ENCODE data around the gene LINGO1.

The LINGO1 gene

DNA sequence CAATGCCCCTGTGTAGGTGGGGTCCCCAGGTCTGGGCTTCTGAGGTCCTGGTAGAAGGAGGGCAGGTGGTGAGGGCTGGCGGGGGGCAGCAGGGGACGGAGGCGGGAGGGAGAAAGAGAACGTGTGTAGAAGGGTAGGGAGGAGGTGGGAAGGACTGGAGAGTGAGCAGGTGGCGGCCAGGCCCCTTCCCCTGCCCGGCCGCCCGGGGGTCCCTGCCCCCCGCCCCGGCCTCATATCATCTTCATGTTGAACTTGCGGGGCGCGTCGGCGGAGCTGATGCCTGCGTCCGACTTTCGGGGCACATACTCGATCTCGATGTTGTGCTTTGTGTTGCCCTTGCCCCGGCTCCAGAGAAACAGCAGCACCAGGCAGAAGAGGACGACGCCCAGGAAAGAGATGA is 18.9 kb downstream of the LINGO1 start:
- Histone ChIP-seq H3K4me3 (ENCODE audit: extremely low read depth, insufficient read depth, low read length, poor library complexity, severe bottlenecking) (no peak overlapping the region), H3K4me1 (ENCODE audit: control insufficient read depth, insufficient read depth, low read length, poor library complexity, severe bottlenecking) (no peaks in the 10 kb centered on the region), H3K9me3 (ENCODE audit: control insufficient read depth, low read length) (no peaks in the 10 kb centered on the region), H3K27ac (ENCODE audit: low read depth, low read length, severe bottlenecking) (no peak overlapping the region), H3K36me3 (ENCODE audit: control insufficient read depth, insufficient read depth, low read length) (no peaks in the 10 kb centered on the region)
- WGBS, 2 experiments (ENCODE audit: insufficient coverage in 2 of 2) = 93 to 96% methylated on average over 8 to 20 of the region's 23 CpGs

DNA sequence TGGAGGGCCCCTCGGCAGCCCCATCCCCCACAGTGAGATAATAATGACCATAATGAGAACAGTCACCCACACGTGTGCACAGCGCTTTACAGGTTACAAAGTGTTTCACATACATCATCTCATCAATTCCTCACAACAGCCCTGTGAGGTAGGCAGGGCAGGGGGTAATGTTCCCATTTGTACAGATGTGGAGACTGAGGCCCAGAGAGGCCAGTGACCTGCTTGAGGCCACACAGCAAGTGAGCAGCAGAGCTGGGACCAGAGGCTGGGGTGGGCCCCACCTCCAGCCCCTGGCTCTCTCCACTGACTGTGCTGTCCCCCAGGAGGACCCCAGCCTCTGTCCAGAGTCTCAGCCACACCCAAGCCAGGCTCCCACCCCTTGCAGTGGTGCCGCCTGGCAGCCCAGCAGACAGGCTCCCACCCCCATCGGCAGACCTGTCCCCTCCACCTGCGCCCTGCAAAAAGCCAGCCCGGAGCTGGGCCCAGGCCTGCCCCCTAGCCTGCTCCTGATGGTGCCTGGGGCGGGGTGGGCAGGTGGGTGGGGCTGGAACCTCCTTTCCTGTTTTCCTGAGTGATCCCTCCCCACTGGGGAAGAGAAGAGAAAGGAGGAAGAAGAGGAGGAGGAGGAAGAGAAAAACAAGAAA is 19.6 kb downstream of the LINGO1 start:
- H3K9me3 ChIP-seq (ENCODE audit: control insufficient read depth, low read length) = no peaks in the 10 kb centered on the region
- no peaks in the 10 kb centered on the region for H3K4me1 ChIP-seq (ENCODE audit: control insufficient read depth, insufficient read depth, low read length, poor library complexity, severe bottlenecking)
- WGBS, 2 experiments (ENCODE audit: insufficient coverage in 2 of 2) = 92 to 100% methylated on average over 2 to 3 of the region's 8 CpGs
- no peak overlapping the region for H3K27ac ChIP-seq (ENCODE audit: low read depth, low read length, severe bottlenecking)
- no peaks in the 10 kb centered on the region for H3K36me3 ChIP-seq (ENCODE audit: control insufficient read depth, insufficient read depth, low read length)
- H3K4me3 ChIP-seq (ENCODE audit: extremely low read depth, insufficient read depth, low read length, poor library complexity, severe bottlenecking) = no peak overlapping the region

DNA sequence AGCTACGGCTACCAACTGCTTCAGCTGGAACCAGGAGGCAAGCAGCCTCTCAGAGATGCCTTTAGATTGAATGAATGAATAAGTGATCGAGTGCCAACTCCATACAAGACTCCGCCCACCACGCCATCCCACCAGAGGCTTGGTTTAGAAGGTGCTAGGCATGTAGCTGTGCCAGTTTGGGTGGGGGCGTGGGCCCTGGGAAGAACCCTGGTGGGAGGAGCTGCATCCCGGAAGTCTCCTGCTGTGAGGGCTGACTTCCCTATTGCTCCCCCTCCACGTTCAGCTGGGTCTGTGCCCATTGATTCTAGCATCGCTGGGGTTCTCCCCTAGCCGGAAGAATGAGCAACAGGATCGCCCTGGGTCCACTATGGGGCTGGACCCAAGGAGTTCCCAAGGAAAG is 20.9 kb downstream of the LINGO1 start:
- no peak overlapping the region for H3K27ac ChIP-seq (ENCODE audit: low read depth, low read length, severe bottlenecking)
- H3K4me1 ChIP-seq (ENCODE audit: control insufficient read depth, insufficient read depth, low read length, poor library complexity, severe bottlenecking) = peaks cover 4% of the 10 kb centered on the region
- H3K4me3 ChIP-seq (ENCODE audit: extremely low read depth, insufficient read depth, low read length, poor library complexity, severe bottlenecking) = no peak overlapping the region
- no peaks in the 10 kb centered on the region for H3K9me3 ChIP-seq (ENCODE audit: control insufficient read depth, low read length)
- WGBS, 2 experiments (ENCODE audit: insufficient coverage in 2 of 2) = 76 to 86% methylated on average over 4 to 9 of the region's 10 CpGs
- H3K36me3 ChIP-seq (ENCODE audit: control insufficient read depth, insufficient read depth, low read length) = no peaks in the 10 kb centered on the region

DNA sequence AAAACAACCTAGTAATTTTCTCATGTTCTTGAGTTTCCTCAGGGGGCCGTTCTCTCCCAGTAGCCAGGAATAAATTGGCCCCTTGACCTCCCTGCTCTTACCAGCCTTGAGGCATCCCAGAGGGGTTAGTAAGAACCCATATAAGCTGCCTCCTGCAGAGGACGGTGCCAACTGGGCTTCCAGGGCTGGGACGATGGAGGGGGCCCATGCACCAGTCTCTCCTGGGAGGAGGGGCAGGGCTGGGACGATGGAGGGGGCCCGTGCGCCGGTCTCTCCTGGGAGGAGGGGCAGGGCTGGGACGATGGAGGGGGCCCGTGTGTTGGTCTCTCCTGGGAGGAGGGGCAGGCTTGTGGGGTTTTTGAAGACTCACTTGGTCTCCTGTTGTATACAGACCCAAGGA is 22.0 kb downstream of the LINGO1 start:
- no peaks in the 10 kb centered on the region for H3K36me3 ChIP-seq (ENCODE audit: control insufficient read depth, insufficient read depth, low read length)
- WGBS, 2 experiments (ENCODE audit: insufficient coverage in 2 of 2) = 66 to 70% methylated on average over 7 to 9 of the region's 9 CpGs
- no peak overlapping the region for H3K27ac ChIP-seq (ENCODE audit: low read depth, low read length, severe bottlenecking)
- H3K9me3 ChIP-seq (ENCODE audit: control insufficient read depth, low read length) = no peaks in the 10 kb centered on the region
- no peak overlapping the region for H3K4me3 ChIP-seq (ENCODE audit: extremely low read depth, insufficient read depth, low read length, poor library complexity, severe bottlenecking)
- H3K4me1 ChIP-seq (ENCODE audit: control insufficient read depth, insufficient read depth, low read length, poor library complexity, severe bottlenecking) = peaks cover 10% of the 10 kb centered on the region

DNA sequence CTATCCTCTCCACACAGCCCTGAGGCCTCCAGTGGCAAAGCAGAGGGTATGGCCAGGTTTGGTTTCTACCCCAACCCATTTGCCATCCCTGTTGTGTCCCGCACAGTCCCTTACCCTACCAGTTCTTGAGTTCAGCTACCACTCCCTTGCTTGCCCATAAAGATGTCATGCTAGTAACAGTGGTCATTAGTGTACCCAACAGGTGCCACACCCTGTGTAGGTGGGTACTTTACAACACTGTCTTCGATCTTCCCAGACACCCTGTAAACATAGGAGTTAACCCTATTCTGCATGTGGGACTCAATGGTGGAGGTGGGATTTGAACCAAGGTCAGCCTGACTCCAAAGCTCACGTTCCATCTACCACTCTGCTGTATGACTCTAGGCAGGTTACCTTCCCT is 23.2 kb downstream of the LINGO1 start:
- peaks cover 10% of the 10 kb centered on the region for H3K4me1 ChIP-seq (ENCODE audit: control insufficient read depth, insufficient read depth, low read length, poor library complexity, severe bottlenecking)
- WGBS, 2 experiments (ENCODE audit: insufficient coverage in 2 of 2) = 100% methylated on average over 1 of the region's 3 CpGs
- no peaks in the 10 kb centered on the region for H3K36me3 ChIP-seq (ENCODE audit: control insufficient read depth, insufficient read depth, low read length)

DNA sequence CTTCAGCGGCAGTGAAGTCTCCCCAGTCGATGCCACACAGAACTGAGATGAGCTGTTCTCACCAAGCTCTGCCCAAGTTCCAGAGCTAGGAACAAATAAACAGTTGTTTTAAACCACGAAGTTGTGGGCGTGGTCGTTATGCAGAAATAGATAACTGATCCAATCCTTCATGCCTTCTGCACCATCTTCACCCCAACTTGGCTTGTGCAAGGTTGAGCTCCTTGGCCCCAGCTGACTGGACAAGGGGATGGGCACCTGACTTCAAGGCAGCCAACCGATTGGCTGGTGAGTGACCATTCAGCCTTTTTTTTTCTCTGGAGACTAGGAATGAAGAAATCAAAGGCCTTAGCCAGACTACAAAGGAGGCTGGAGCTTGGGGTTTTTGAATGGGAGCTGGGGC is 23.9 kb downstream of the LINGO1 start:
- H3K27ac ChIP-seq (ENCODE audit: low read depth, low read length, severe bottlenecking) = no peak overlapping the region
- WGBS, 2 experiments (ENCODE audit: insufficient coverage in 2 of 2) = 94 to 96% methylated on average over 4 to 6 of the region's 6 CpGs
- H3K9me3 ChIP-seq (ENCODE audit: control insufficient read depth, low read length) = no peaks in the 10 kb centered on the region
- no peak overlapping the region for H3K4me3 ChIP-seq (ENCODE audit: extremely low read depth, insufficient read depth, low read length, poor library complexity, severe bottlenecking)
- H3K36me3 ChIP-seq (ENCODE audit: control insufficient read depth, insufficient read depth, low read length) = no peaks in the 10 kb centered on the region
- H3K4me1 ChIP-seq (ENCODE audit: control insufficient read depth, insufficient read depth, low read length, poor library complexity, severe bottlenecking) = peaks cover 10% of the 10 kb centered on the region

More for the DNA sequence above, 23.2 kb downstream of the LINGO1 start:
- H3K9me3 ChIP-seq (ENCODE audit: control insufficient read depth, low read length) = no peaks in the 10 kb centered on the region
- no peak overlapping the region for H3K4me3 ChIP-seq (ENCODE audit: extremely low read depth, insufficient read depth, low read length, poor library complexity, severe bottlenecking)
- no peak overlapping the region for H3K27ac ChIP-seq (ENCODE audit: low read depth, low read length, severe bottlenecking)

DNA sequence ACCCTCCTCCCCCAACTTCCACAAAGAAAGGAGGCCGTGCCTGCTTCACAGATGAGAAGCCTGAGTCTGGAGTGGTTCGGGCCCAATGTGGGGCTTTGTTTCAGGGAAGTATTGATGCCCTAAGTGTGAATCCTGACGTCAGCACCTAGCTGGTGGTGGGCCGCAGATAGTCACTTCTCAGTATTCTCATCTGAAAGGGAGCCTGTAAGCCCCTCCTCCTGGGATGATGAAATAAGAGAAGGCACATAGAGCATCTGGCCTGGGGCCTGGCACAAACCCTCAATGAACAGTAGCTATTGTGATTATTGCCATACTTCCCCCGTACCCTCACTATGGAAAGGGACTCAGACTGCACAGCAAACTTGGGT is 24.8 kb downstream of the LINGO1 start:
- Histone ChIP-seq H3K9me3 (ENCODE audit: control insufficient read depth, low read length) (no peaks in the 10 kb centered on the region), H3K4me1 (ENCODE audit: control insufficient read depth, insufficient read depth, low read length, poor library complexity, severe bottlenecking) (peaks cover 10% of the 10 kb centered on the region), H3K4me3 (ENCODE audit: extremely low read depth, insufficient read depth, low read length, poor library complexity, severe bottlenecking) (no peak overlapping the region), H3K27ac (ENCODE audit: low read depth, low read length, severe bottlenecking) (peak overlapping the region; percentile 72), H3K36me3 (ENCODE audit: control insufficient read depth, insufficient read depth, low read length) (no peaks in the 10 kb centered on the region)
- 93 to 96% methylated on average over 2 to 4 of the region's 5 CpGs for WGBS, 2 experiments (ENCODE audit: insufficient coverage in 2 of 2)

DNA sequence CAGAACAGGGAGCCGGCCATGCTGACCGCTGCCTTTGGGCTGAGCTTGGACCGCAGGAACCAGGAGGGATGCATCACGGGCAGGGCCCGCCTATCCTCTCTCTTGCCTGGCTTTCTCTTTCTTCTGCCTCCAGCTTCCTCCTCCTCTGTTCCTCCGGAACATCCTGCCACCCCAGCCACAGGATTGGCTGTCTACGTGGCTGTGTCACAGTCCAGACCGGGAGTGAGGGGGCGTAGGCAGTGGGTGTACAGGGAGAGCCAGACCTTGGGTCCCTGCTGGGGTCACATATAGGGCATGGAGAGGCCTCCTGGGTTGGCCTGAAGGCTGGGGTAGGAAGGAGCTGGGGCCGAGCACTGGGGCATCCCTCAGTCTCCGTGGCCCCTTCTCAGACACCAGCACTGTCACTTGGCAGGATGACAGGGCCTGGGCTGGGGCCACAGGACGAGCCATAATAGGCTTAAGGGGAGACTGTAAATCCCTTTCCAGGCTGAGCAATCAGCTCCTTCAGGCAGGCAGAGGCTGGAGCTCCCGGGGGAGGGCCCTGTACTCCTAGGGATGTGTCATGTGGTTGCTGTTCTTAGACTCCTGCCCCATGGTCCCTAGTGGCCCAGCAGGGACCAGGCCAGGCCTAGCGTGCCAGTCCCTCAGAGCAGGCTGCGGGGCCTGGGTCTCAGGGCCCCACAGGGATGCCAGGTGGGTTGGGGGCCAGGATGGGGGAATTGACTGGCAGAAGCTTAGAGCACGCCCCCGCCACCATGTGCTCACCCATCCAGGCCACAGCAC is 25.4 kb downstream of the LINGO1 start:
- Histone ChIP-seq H3K4me1 (ENCODE audit: control insufficient read depth, insufficient read depth, low read length, poor library complexity, severe bottlenecking) (peaks cover 10% of the 10 kb centered on the region), H3K27ac (ENCODE audit: low read depth, low read length, severe bottlenecking) (peak overlapping the region; percentile 72), H3K4me3 (ENCODE audit: extremely low read depth, insufficient read depth, low read length, poor library complexity, severe bottlenecking) (no peak overlapping the region), H3K9me3 (ENCODE audit: control insufficient read depth, low read length) (no peaks in the 10 kb centered on the region), H3K36me3 (ENCODE audit: control insufficient read depth, insufficient read depth, low read length) (no peaks in the 10 kb centered on the region)
- 86 to 89% methylated on average over 6 to 7 of the region's 17 CpGs for whole genome bisulfite sequencing, 2 experiments (ENCODE audit: insufficient coverage in 2 of 2)

DNA sequence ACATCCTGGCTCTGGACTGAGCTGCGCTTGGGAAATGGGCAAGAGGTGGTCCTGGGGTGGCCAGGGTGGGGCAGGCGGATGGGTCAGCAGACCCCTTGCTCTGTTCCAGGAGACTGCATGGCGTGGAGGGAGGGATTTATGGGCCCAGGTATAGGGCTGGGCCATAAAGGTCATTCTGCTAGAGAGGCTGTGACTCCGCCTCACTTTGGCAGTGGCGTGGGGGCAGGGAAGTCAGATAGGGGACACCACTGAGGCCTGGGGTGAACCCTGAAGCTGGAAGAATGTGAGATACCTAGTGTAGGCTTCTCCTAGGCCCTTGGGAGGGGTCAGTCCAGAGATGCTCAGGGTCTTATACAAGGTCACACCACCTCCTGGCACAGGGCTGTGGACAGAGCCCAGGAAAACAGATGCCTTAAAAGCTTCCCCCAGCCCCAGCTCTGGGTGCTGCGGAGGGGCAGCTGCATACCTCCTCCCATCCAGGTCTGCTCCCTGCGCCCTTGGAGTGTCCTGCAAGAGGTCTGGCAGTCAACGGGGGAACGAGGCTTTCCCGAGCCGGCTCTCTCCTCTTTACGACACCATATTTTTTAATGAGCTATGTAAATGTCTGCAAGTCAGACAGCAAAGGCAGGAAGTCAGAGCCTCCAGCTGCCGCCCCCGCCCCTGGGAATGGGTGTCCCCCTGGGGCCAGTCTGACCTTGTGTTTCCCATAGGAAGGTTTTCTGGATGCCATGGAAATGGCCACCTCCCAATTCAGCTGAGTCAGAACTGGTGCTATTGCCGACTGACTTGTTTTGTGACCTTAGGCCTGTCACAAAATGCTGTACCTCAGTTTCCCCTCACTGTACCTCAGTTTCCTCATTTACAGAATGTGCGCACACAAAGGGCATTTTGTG is 26.3 kb downstream of the LINGO1 start:
- no peaks in the 10 kb centered on the region for H3K36me3 ChIP-seq (ENCODE audit: control insufficient read depth, insufficient read depth, low read length)
- H3K27ac ChIP-seq (ENCODE audit: low read depth, low read length, severe bottlenecking) = peak overlapping the region; percentile 72
- H3K4me3 ChIP-seq (ENCODE audit: extremely low read depth, insufficient read depth, low read length, poor library complexity, severe bottlenecking) = no peak overlapping the region
- peaks cover 10% of the 10 kb centered on the region for H3K4me1 ChIP-seq (ENCODE audit: control insufficient read depth, insufficient read depth, low read length, poor library complexity, severe bottlenecking)
- WGBS, 2 experiments (ENCODE audit: insufficient coverage in 2 of 2) = 86 to 92% methylated on average over 9 to 10 of the region's 16 CpGs
- no peaks in the 10 kb centered on the region for H3K9me3 ChIP-seq (ENCODE audit: control insufficient read depth, low read length)

DNA sequence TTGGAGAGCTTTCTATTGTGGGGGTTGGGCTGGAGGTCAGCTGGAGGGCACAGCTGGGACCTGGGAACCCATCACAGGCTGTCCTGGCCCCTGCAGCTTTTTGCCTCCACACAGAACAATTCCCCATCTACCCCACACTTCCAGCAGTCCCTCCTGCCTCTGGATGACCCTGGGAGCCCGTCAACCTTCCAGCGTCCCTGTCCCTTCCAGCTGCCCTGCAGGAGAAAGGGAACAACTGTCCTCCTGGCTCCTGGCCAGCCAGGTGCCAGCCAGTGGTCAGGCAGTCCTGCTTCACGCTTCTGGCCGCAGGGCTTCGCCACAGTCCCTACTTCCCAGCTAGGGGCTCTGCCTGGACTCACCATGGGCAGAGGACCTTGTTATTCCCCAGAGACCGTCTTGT is 27.2 kb downstream of the LINGO1 start:
- Histone ChIP-seq H3K9me3 (ENCODE audit: control insufficient read depth, low read length) (no peaks in the 10 kb centered on the region), H3K27ac (ENCODE audit: low read depth, low read length, severe bottlenecking) (no peak overlapping the region), H3K4me3 (ENCODE audit: extremely low read depth, insufficient read depth, low read length, poor library complexity, severe bottlenecking) (no peak overlapping the region), H3K36me3 (ENCODE audit: control insufficient read depth, insufficient read depth, low read length) (no peaks in the 10 kb centered on the region), H3K4me1 (ENCODE audit: control insufficient read depth, insufficient read depth, low read length, poor library complexity, severe bottlenecking) (peaks cover 10% of the 10 kb centered on the region)
- WGBS, 2 experiments (ENCODE audit: insufficient coverage in 2 of 2) = 91 to 97% methylated on average over 4 to 5 of the region's 6 CpGs

All from mesodermal cell (in vitro differentiated cells).